ENCODE results near the gene SOX8.

The SOX8 gene

GRCh38 chr16:977081-977701, 4.4 kb upstream of the SOX8 start:
- POLR2A ChIA-PET = no interaction called here
- WGBS (ENCODE audit: insufficient coverage) = 77% methylated on average over 28 of the region's 28 CpGs
- H3K4me1 ChIP-seq (ENCODE audit: control extremely low read depth in 1 of 4, control insufficient read depth in 4 of 4, insufficient read depth in 4 of 4, low read length in 3 of 4) = peaks cover 0 to 38% (median 23%) of the 10 kb centered on the region in 4 experiments
- H3K36me3 ChIP-seq (ENCODE audit: control insufficient read depth in 4 of 4, insufficient read depth in 4 of 4, low read length in 3 of 4) = no peaks in the 10 kb centered on the region
- H3K4me3 ChIP-seq (ENCODE audit: control insufficient read depth in 1 of 7, extremely low read depth in 1 of 7, insufficient read depth in 4 of 7, low read depth in 2 of 7, low read length in 6 of 7) = no peak overlapping the region
- H3K9me3 ChIP-seq (ENCODE audit: control extremely low read depth in 1 of 5, control insufficient read depth in 4 of 5, insufficient read depth in 2 of 5, low read depth in 1 of 5, low read length in 4 of 5) = no peaks in the 10 kb centered on the region
- DNase-seq = no peak
- CTCF ChIA-PET = no interaction called here
- peaks cover 0 to 44% (median 9%) of the 10 kb centered on the region in 5 experiments for H3K27me3 ChIP-seq (replicated peaks in 2 of 5; ENCODE audit: control insufficient read depth in 4 of 5, insufficient read depth in 5 of 5, low read length in 4 of 5)
- H3K27ac ChIP-seq (ENCODE audit: insufficient read depth in 1 of 2, low read depth in 1 of 2, low read length in 2 of 2, poor library complexity in 1 of 2, severe bottlenecking in 2 of 2) = no peak overlapping the region

DNA sequence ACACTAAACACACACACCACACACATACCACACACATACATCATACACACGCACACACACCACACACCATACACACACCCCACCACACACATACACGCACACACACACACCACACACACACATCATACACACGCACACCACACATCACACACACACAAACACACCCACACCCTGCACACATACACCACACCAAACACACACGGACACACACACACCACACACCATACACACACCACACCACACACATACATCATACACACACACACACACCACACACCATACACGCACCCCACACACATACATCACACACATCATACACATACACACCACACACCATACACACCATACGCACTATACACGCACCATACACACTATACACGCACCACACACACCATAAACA, 3.7 kb upstream of the SOX8 start:
- CTCF ChIA-PET = no interaction called here
- Histone ChIP-seq H3K27ac (ENCODE audit: insufficient read depth in 1 of 2, low read depth in 1 of 2, low read length in 2 of 2, poor library complexity in 1 of 2, severe bottlenecking in 2 of 2) (no peak overlapping the region), H3K4me3 (ENCODE audit: control insufficient read depth in 1 of 7, extremely low read depth in 1 of 7, insufficient read depth in 4 of 7, low read depth in 2 of 7, low read length in 6 of 7) (no peak overlapping the region), H3K4me1 (ENCODE audit: control extremely low read depth in 1 of 4, control insufficient read depth in 4 of 4, insufficient read depth in 4 of 4, low read length in 3 of 4) (peaks cover 0 to 38% (median 24%) of the 10 kb centered on the region in 4 experiments), H3K9me3 (ENCODE audit: control extremely low read depth in 1 of 5, control insufficient read depth in 4 of 5, insufficient read depth in 2 of 5, low read depth in 1 of 5, low read length in 4 of 5) (no peaks in the 10 kb centered on the region), H3K27me3 (replicated peaks in 2 of 5; ENCODE audit: control insufficient read depth in 4 of 5, insufficient read depth in 5 of 5, low read length in 4 of 5) (peaks cover 0 to 51% (median 14%) of the 10 kb centered on the region in 5 experiments), H3K36me3 (ENCODE audit: control insufficient read depth in 4 of 4, insufficient read depth in 4 of 4, low read length in 3 of 4) (no peaks in the 10 kb centered on the region)
- POLR2A ChIA-PET = no interaction called here
- 100% methylated on average over 1 of the region's 8 CpGs for WGBS (ENCODE audit: insufficient coverage)
- no peak for DNase-seq

DNA sequence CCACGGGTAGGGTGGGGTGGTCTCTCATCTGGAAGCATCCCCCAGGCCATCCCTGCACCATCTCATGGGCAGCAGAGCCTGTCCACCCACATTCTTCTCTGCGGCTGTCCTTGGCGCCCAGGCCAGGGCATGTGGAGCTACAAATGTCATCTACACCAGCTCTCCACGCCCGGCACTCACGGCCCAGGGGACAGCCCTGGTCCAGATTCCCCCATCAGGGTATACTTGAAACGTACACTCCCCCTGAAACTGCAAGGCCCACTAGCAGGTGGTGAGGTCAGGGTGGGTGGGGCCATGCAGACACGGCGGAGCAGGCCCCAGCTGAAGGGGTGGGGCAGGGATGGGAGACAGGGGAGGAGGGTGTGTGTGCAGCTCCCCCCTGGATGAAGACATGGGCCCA, 3.2 kb upstream of the SOX8 start:
- ChIA-PET POLR2A (no interaction called here), CTCF (no interaction called here)
- peaks cover 0 to 56% (median 18%) of the 10 kb centered on the region in 5 experiments for H3K27me3 ChIP-seq (replicated peaks in 2 of 5; ENCODE audit: control insufficient read depth in 4 of 5, insufficient read depth in 5 of 5, low read length in 4 of 5)
- 91% methylated on average over 7 of the region's 9 CpGs for WGBS (ENCODE audit: insufficient coverage)
- peaks cover 0 to 38% (median 24%) of the 10 kb centered on the region in 4 experiments for H3K4me1 ChIP-seq (ENCODE audit: control extremely low read depth in 1 of 4, control insufficient read depth in 4 of 4, insufficient read depth in 4 of 4, low read length in 3 of 4)
- no peaks in the 10 kb centered on the region for H3K36me3 ChIP-seq (ENCODE audit: control insufficient read depth in 4 of 4, insufficient read depth in 4 of 4, low read length in 3 of 4)
- H3K9me3 ChIP-seq (ENCODE audit: control extremely low read depth in 1 of 5, control insufficient read depth in 4 of 5, insufficient read depth in 2 of 5, low read depth in 1 of 5, low read length in 4 of 5) = no peaks in the 10 kb centered on the region
- H3K4me3 ChIP-seq (ENCODE audit: control insufficient read depth in 1 of 7, extremely low read depth in 1 of 7, insufficient read depth in 4 of 7, low read depth in 2 of 7, low read length in 6 of 7) = no peak overlapping the region
- no peak for DNase-seq
- no peak overlapping the region for H3K27ac ChIP-seq (ENCODE audit: insufficient read depth in 1 of 2, low read depth in 1 of 2, low read length in 2 of 2, poor library complexity in 1 of 2, severe bottlenecking in 2 of 2)

- 95% methylated on average over 4 of the region's 14 CpGs for WGBS (ENCODE audit: insufficient coverage)
- Histone ChIP-seq H3K4me3 (ENCODE audit: control insufficient read depth in 1 of 7, extremely low read depth in 1 of 7, insufficient read depth in 4 of 7, low read depth in 2 of 7, low read length in 6 of 7) (no peak overlapping the region), H3K9me3 (ENCODE audit: control extremely low read depth in 1 of 5, control insufficient read depth in 4 of 5, insufficient read depth in 2 of 5, low read depth in 1 of 5, low read length in 4 of 5) (no peaks in the 10 kb centered on the region), H3K27ac (ENCODE audit: insufficient read depth in 1 of 2, low read depth in 1 of 2, low read length in 2 of 2, poor library complexity in 1 of 2, severe bottlenecking in 2 of 2) (no peak overlapping the region), H3K4me1 (ENCODE audit: control extremely low read depth in 1 of 4, control insufficient read depth in 4 of 4, insufficient read depth in 4 of 4, low read length in 3 of 4) (peaks cover 0 to 38% (median 24%) of the 10 kb centered on the region in 4 experiments), H3K27me3 (replicated peaks in 2 of 5; ENCODE audit: control insufficient read depth in 4 of 5, insufficient read depth in 5 of 5, low read length in 4 of 5) (peaks cover 0 to 63% (median 21%) of the 10 kb centered on the region in 5 experiments), H3K36me3 (ENCODE audit: control insufficient read depth in 4 of 4, insufficient read depth in 4 of 4, low read length in 3 of 4) (no peaks in the 10 kb centered on the region)
- CTCF ChIA-PET = no interaction called here
- POLR2A ChIA-PET = no interaction called here
- no peak for DNase-seq
Measured at GRCh38 chr16:979147-979546, 2.4 kb upstream of the SOX8 start.

GRCh38 chr16:979859-980594, 1.5 kb upstream of the SOX8 start:
- H3K36me3 ChIP-seq (ENCODE audit: control insufficient read depth in 4 of 4, insufficient read depth in 4 of 4, low read length in 3 of 4) = no peaks in the 10 kb centered on the region
- ChIA-PET CTCF (no interaction called here), POLR2A (no interaction called here)
- H3K4me3 ChIP-seq (ENCODE audit: control insufficient read depth in 1 of 7, extremely low read depth in 1 of 7, insufficient read depth in 4 of 7, low read depth in 2 of 7, low read length in 6 of 7) = peak overlapping the region in 5 of 7 experiments; percentile 22 to 72 (median 56)
- H3K27me3 ChIP-seq (replicated peaks in 2 of 5; ENCODE audit: control insufficient read depth in 4 of 5, insufficient read depth in 5 of 5, low read length in 4 of 5) = peaks cover 0 to 68% (median 21%) of the 10 kb centered on the region in 5 experiments
- H3K27ac ChIP-seq (ENCODE audit: insufficient read depth in 1 of 2, low read depth in 1 of 2, low read length in 2 of 2, poor library complexity in 1 of 2, severe bottlenecking in 2 of 2) = no peak overlapping the region
- peak in 1 of 3 donors; percentile 17 for DNase-seq
- 4% methylated on average over 54 of the region's 63 CpGs for whole genome bisulfite sequencing (ENCODE audit: insufficient coverage)
- H3K4me1 ChIP-seq (ENCODE audit: control extremely low read depth in 1 of 4, control insufficient read depth in 4 of 4, insufficient read depth in 4 of 4, low read length in 3 of 4) = peaks cover 0 to 38% (median 24%) of the 10 kb centered on the region in 4 experiments
- H3K9me3 ChIP-seq (ENCODE audit: control extremely low read depth in 1 of 5, control insufficient read depth in 4 of 5, insufficient read depth in 2 of 5, low read depth in 1 of 5, low read length in 4 of 5) = no peaks in the 10 kb centered on the region

GRCh38 chr16:980595-980854, 1.0 kb upstream of the SOX8 start:
- H3K36me3 ChIP-seq (ENCODE audit: control insufficient read depth in 4 of 4, insufficient read depth in 4 of 4, low read length in 3 of 4) = no peaks in the 10 kb centered on the region
- ChIA-PET CTCF (no interaction called here), POLR2A (no interaction called here)
- H3K9me3 ChIP-seq (ENCODE audit: control extremely low read depth in 1 of 5, control insufficient read depth in 4 of 5, insufficient read depth in 2 of 5, low read depth in 1 of 5, low read length in 4 of 5) = no peaks in the 10 kb centered on the region
- DNase-seq = no peak
- H3K27ac ChIP-seq (ENCODE audit: insufficient read depth in 1 of 2, low read depth in 1 of 2, low read length in 2 of 2, poor library complexity in 1 of 2, severe bottlenecking in 2 of 2) = no peak overlapping the region
- peak overlapping the region in 5 of 7 experiments; percentile 39 to 72 (median 56) for H3K4me3 ChIP-seq (ENCODE audit: control insufficient read depth in 1 of 7, extremely low read depth in 1 of 7, insufficient read depth in 4 of 7, low read depth in 2 of 7, low read length in 6 of 7)
- WGBS (ENCODE audit: insufficient coverage) = under 1% methylated on average over 30 of the region's 31 CpGs
- peaks cover 0 to 73% (median 21%) of the 10 kb centered on the region in 5 experiments for H3K27me3 ChIP-seq (replicated peaks in 2 of 5; ENCODE audit: control insufficient read depth in 4 of 5, insufficient read depth in 5 of 5, low read length in 4 of 5)
- peaks cover 0 to 38% (median 24%) of the 10 kb centered on the region in 4 experiments for H3K4me1 ChIP-seq (ENCODE audit: control extremely low read depth in 1 of 4, control insufficient read depth in 4 of 4, insufficient read depth in 4 of 4, low read length in 3 of 4)

Data from common myeloid progenitor, CD34-positive (primary cell).